ENCODE measurements around the gene HLTF. TPM values are rescaled to one million over a fixed set of nuclear protein-coding genes. Genes with fewer than 3 reads are reported as not detected.
"Not testable (repeated sequence)": the region's sequence is repeated elsewhere in the genome, so short reads cannot be mapped to it uniquely, and the experiment has no call there.

Gene HLTF
- total RNA-seq, 1 donor from 2014 or later = 48.4 TPM

- no peak for DNase-seq (ENCODE audit: low spot score in 2 of 2, unreplicated experiment in 2 of 2)
- H3K27ac Mint-ChIP-seq = no peak overlapping the region
- TF ChIP-seq, protein P1, sequence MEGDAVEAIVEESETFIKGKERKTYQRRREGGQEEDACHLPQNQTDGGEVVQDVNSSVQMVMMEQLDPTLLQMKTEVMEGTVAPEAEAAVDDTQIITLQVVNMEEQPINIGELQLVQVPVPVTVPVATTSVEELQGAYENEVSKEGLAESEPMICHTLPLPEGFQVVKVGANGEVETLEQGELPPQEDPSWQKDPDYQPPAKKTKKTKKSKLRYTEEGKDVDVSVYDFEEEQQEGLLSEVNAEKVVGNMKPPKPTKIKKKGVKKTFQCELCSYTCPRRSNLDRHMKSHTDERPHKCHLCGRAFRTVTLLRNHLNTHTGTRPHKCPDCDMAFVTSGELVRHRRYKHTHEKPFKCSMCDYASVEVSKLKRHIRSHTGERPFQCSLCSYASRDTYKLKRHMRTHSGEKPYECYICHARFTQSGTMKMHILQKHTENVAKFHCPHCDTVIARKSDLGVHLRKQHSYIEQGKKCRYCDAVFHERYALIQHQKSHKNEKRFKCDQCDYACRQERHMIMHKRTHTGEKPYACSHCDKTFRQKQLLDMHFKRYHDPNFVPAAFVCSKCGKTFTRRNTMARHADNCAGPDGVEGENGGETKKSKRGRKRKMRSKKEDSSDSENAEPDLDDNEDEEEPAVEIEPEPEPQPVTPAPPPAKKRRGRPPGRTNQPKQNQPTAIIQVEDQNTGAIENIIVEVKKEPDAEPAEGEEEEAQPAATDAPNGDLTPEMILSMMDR (IDR thresholded peaks at IDR 0.05; ENCODE audit: unreplicated experiment) = no peak
- peaks cover 4% of the 10 kb centered on the region for H3K9me3 Mint-ChIP-seq
- no peaks in the 10 kb centered on the region for H3K4me1 Mint-ChIP-seq
- H3K36me3 Mint-ChIP-seq = no peaks in the 10 kb centered on the region
- H3K27me3 Mint-ChIP-seq (ENCODE audit: low read depth) = no peaks in the 10 kb centered on the region
- no peak overlapping the region for H3K4me3 Mint-ChIP-seq
Observed at GRCh38 chr3:149115114-149115513, 28.8 kb upstream of the HLTF start.

DNA sequence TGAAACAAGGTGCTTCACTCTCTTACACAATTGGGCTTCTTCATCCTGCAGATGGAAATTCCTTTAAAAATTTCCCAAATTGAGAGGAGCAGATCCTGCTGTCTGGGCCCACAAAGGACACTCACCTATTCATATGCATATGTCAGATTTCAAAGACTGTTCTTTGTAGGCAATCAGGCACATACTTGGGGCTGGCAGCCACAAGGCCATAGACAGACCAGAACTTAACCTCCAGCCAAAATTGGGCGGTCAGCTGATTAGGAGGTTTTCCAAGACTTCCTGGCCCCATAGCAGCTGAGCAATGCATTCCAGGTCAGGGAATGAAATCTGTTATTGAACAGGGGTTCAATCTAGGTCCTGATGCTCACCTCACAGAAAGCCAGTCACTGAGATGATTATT is 28.1 kb upstream of the HLTF start:
- DNase-seq (ENCODE audit: low spot score in 2 of 2, unreplicated experiment in 2 of 2) = no peak
- no peaks in the 10 kb centered on the region for H3K36me3 Mint-ChIP-seq
- no peaks in the 10 kb centered on the region for H3K4me1 Mint-ChIP-seq
- no peak overlapping the region for H3K27ac Mint-ChIP-seq
- no peak overlapping the region for H3K4me3 Mint-ChIP-seq
- TF ChIP-seq, protein P1 (IDR thresholded peaks at IDR 0.05; ENCODE audit: unreplicated experiment) = no peak
- no peaks in the 10 kb centered on the region for H3K27me3 Mint-ChIP-seq (ENCODE audit: low read depth)
- peaks cover 8% of the 10 kb centered on the region for H3K9me3 Mint-ChIP-seq

- H3K36me3 Mint-ChIP-seq = no peaks in the 10 kb centered on the region
- TF ChIP-seq, protein P1 (IDR thresholded peaks at IDR 0.05; ENCODE audit: unreplicated experiment) = no peak
Observed at GRCh38 chr3:149104484-149104883, 18.2 kb upstream of the HLTF start.

GRCh38 chr3:149101641-149102040 is 15.3 kb upstream of the HLTF start:
- Mint-ChIP-seq H3K4me3 (no peak overlapping the region), H3K36me3 (no peaks in the 10 kb centered on the region), H3K27me3 (ENCODE audit: low read depth) (no peaks in the 10 kb centered on the region), H3K4me1 (no peaks in the 10 kb centered on the region), H3K27ac (no peak overlapping the region), H3K9me3 (peaks cover 24% of the 10 kb centered on the region)
- TF ChIP-seq, protein P1 (IDR thresholded peaks at IDR 0.05; ENCODE audit: unreplicated experiment) = no peak
- no peak for DNase-seq (ENCODE audit: low spot score in 2 of 2, unreplicated experiment in 2 of 2)

More at GRCh38 chr3:149104484-149104883, 18.2 kb upstream of the HLTF start:
- Mint-ChIP-seq H3K4me1 (no peaks in the 10 kb centered on the region), H3K27me3 (ENCODE audit: low read depth) (no peaks in the 10 kb centered on the region), H3K9me3 (peaks cover 24% of the 10 kb centered on the region), H3K27ac (no peak overlapping the region), H3K4me3 (no peak overlapping the region)
- DNase-seq (ENCODE audit: low spot score in 2 of 2, unreplicated experiment in 2 of 2) = no peak

DNA sequence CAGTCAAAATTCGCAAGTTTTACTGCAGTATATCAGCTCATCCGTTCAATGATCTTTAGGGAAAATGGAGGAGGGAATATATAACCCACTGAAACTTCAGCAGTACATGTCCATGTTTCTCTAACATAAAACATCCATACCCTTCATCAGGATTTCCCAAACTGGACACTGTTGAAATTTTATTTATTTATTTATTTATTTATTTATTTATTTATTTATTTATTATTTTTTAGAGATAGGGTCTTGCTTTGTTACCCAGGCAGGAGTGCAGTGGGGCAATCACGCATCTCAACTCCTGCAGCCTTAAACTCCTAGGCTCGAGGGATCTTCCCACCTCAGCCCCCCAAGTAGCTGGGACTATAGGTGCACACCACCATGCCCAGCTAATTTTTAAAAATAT is 14.8 kb upstream of the HLTF start:
- TF ChIP-seq, protein P1 (IDR thresholded peaks at IDR 0.05; ENCODE audit: unreplicated experiment) = no peak
- no peak overlapping the region for H3K27ac Mint-ChIP-seq
- H3K4me1 Mint-ChIP-seq = no peaks in the 10 kb centered on the region
- no peak for DNase-seq (ENCODE audit: low spot score in 2 of 2, unreplicated experiment in 2 of 2)
- no peaks in the 10 kb centered on the region for H3K27me3 Mint-ChIP-seq (ENCODE audit: low read depth)
- H3K36me3 Mint-ChIP-seq = no peaks in the 10 kb centered on the region
- no peak overlapping the region for H3K4me3 Mint-ChIP-seq
- peaks cover 19% of the 10 kb centered on the region for H3K9me3 Mint-ChIP-seq

GRCh38 chr3:149097987-149098386 is 11.7 kb upstream of the HLTF start:
- not testable (repeated sequence) for H3K4me3 Mint-ChIP-seq; H3K4me1 Mint-ChIP-seq; DNase-seq (ENCODE audit: low spot score in 2 of 2, unreplicated experiment in 2 of 2); H3K9me3 Mint-ChIP-seq; H3K27ac Mint-ChIP-seq; H3K36me3 Mint-ChIP-seq; H3K27me3 Mint-ChIP-seq (ENCODE audit: low read depth)
